Adrenal gland (tissue), 5 donors: Measurements from ENCODE around the gene TMEM132D.

Source experiments
- POLR2A ChIP-seq, 2 donors: fragments of 450-650 bp; IDR thresholded peaks; one replicate each; pipeline ENCODE4 v1.6.1; 2017; ENCODE audit warnings: antibody characterized with exemption in 2 of 2, mild to moderate bottlenecking in 2 of 2, moderate library complexity in 1 of 2
- TF ChIP-seq, protein P1 (sequence below), 6 experiments: fragments of 450-650 bp in 4 of 6; fragments of 200-600 bp in 2 of 6; sonication (generic) in 1 of 6; IDR thresholded peaks; 1 replicate in 5 of 6; 2 replicates in 1 of 6; pipeline versions ENCODE4 v1.5.1 to v1.8.0; 2016 to 2021; ENCODE audit warnings: antibody characterized with exemption in 6 of 6, mild to moderate bottlenecking in 2 of 6, moderate library complexity in 1 of 6
- donor health status: DM: no; HTN: no; CAD: no.

DNA sequence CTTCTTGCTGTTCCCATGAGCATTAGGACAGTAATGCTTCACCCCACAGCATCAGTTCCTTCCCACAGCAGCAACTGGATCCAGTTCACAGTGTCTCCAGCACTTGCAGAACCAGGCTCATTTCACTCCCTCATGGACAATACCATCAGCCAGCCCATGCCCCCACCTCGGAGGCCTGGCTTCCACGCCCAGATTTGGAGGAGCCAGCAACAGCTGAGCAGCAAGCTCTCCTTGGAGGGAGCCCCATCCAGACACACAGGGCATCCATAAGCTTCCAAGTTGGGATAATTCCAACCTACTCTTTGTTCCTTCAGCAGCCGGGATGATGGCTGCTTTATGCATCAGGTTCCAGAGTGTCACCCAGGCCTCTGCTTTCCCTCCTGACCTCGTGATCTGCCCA lies 800.6 kb downstream of the TMEM132D start:
- TF ChIP-seq, protein P1, sequence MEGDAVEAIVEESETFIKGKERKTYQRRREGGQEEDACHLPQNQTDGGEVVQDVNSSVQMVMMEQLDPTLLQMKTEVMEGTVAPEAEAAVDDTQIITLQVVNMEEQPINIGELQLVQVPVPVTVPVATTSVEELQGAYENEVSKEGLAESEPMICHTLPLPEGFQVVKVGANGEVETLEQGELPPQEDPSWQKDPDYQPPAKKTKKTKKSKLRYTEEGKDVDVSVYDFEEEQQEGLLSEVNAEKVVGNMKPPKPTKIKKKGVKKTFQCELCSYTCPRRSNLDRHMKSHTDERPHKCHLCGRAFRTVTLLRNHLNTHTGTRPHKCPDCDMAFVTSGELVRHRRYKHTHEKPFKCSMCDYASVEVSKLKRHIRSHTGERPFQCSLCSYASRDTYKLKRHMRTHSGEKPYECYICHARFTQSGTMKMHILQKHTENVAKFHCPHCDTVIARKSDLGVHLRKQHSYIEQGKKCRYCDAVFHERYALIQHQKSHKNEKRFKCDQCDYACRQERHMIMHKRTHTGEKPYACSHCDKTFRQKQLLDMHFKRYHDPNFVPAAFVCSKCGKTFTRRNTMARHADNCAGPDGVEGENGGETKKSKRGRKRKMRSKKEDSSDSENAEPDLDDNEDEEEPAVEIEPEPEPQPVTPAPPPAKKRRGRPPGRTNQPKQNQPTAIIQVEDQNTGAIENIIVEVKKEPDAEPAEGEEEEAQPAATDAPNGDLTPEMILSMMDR (IDR thresholded peaks at IDR 0.05), result no peak
- TF ChIP-seq POLR2A (IDR thresholded peaks at IDR 0.05), result no peak
